Stomach (tissue), 9 donors: ENCODE measurements around the gene RNF224. TPM values are rescaled to one million over a fixed set of nuclear protein-coding genes. Genes with fewer than 3 reads are reported as not detected.

Experiments used
- DNase-seq, 2 donors: peaks; one replicate each; pipeline versions ENCODE4 v3.0.0 to v3.0.0-alpha.2; 2013 to 2019
- H3K27ac ChIP-seq, 5 donors: fragments of 200-600 bp in 4 of 5; sonication (generic) in 4 of 5; one replicate each; pipeline ENCODE4 v1.5.1; 2013 to 2019; ENCODE audit warnings: mild to moderate bottlenecking in 1 of 5, moderate library complexity in 1 of 5
- H3K27me3 ChIP-seq, 3 donors: fragments of 200-600 bp; sonication (generic); one replicate each; pipeline ENCODE4 v1.5.1; 2017 to 2019; ENCODE audit warnings: mixed run types in 1 of 3
- H3K36me3 ChIP-seq, 4 donors: fragments of 200-600 bp; sonication (generic); 1 replicate in 3 of 4; 2 replicates in 1 of 4; pipeline ENCODE4 v1.5.1; 2016 to 2019
- H3K4me1 ChIP-seq, 4 donors: fragments of 200-600 bp; sonication (generic); one replicate each; pipeline ENCODE4 v1.5.1; 2016 to 2019
- H3K4me3 ChIP-seq, 4 donors: fragments of 200-600 bp; sonication (generic) in 3 of 4; one replicate each; pipeline ENCODE4 v1.5.1; 2016 to 2019; ENCODE audit warnings: mild to moderate bottlenecking in 1 of 4
- H3K9me3 ChIP-seq, 4 donors: fragments of 200-600 bp; sonication (generic); one replicate each; pipeline ENCODE4 v1.5.1; 2016 to 2019
- EP300 ChIP-seq: sonication (generic); formaldehyde crosslinking; IDR thresholded peaks from one replicate; pipeline ENCODE4 v1.6.1; 2017; ENCODE audit warnings: antibody characterized with exemption
- POLR2A ChIP-seq, 4 donors: fragments of 450-650 bp; IDR thresholded peaks; one replicate each; pipeline ENCODE4 v1.6.1; 2016; ENCODE audit warnings: antibody characterized with exemption in 4 of 4, control low read depth in 2 of 4, mild to moderate bottlenecking in 1 of 4, moderate library complexity in 1 of 4
- POLR2AphosphoS5 ChIP-seq, 3 donors: sonication (generic); formaldehyde crosslinking; IDR thresholded peaks; one replicate each; pipeline ENCODE4 v1.6.1; 2016; ENCODE audit warnings: antibody characterized with exemption in 3 of 3
- WGBS, 5 donors: extraction: QIAGEN DNeasy Blood & Tissue Kit in 3 of 5; methylation state at CpG; one replicate each; pipeline versions ENCODE4 v1.1.5 to v1.1.7; 2013 to 2018; 5-methylcytosine and 5-hydroxymethylcytosine counted together
- intact Hi-C: fragments of 100-400 bp; cut with DNase I; formaldehyde crosslinking; loops from one replicate; pipeline ENCODE4 v1.15.1; 2023; ENCODE audit warnings: low total_unique reads
- polyA plus RNA-seq, 3 donors: library from polyadenylated mRNA; stranded (reverse); fragments of 200-250 nt; gene quantifications; one replicate each; pipeline ENCODE4 v1.2.3, GENCODE V29; 2013
- total RNA-seq, 5 donors: library from RNA; depleted of rRNA; stranded (reverse); fragments of >200 nt; gene quantifications; one replicate each; pipeline versions ENCODE4 v1.1.0 to v1.2.3, GENCODE V29; 2014 to 2016
- TF ChIP-seq, protein P1 (sequence below), 7 experiments: fragments of 450-650 bp in 4 of 7; fragments of 200-600 bp in 3 of 7; sonication (generic) in 3 of 7; IDR thresholded peaks; one replicate each; pipeline ENCODE4 v1.5.1; 2016 to 2019; ENCODE audit warnings: antibody characterized with exemption in 7 of 7, control low read depth in 2 of 7, mild to moderate bottlenecking in 1 of 7
- donor health status: healthy with polysubstance abuse.
- donor health status: Bipolar disorder and iron deficiency.
- donor health status: healthy.

The RNF224 gene
- total and polyA plus RNA-seq, 8 donors, result 1.0 TPM; not detected in 7

DNA sequence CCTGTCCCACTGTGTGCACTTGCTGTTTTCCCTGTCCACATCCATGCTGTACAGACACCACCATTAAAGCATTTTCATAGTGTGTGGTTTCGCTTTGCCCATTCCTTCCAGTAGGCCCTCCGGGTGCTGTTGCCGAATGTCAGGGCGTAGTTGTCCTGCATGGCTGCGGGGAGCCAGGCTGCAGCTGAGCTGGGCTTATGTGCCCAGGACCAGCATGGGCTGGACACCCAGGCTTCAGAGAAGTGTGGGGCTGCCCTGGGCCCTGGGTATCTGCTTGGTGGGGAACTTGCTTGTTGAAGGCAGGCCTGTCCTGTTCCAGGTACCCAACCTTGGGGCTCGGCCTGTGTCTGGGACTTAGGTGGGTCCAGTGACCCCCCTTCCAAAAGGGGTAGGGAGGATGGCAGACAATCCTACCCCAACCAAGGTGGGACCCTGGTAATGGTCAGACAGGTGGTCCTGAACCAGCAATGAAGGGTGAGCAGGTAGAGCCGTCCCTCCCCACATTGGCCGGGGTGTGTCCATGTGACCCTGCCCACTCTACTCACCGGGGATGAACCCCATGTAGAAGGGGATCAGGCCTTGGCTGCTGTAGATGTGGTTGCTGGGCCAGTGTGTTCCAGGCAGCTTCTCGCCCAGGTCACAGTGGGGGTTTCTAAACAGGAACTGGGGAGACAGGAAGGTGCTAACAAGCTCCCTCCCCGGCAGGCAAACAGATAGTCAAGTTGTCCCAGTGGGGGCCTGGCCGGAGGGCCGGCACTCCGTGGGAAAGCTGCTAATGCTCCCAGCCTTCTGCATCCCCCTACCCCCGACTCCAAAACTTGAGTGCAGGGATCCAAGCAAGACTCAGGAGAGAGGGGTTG lies 16.6 kb downstream of the RNF224 start:
- intact Hi-C loops, result no loop called here
- Histone ChIP-seq H3K9me3 (no peaks in the 10 kb centered on the region), H3K27ac (no peak overlapping the region), H3K27me3 (no peaks in the 10 kb centered on the region), H3K36me3 (peaks cover 16 to 22% (median 21%) of the 10 kb centered on the region in 4 donors), H3K4me3 (peak overlapping the region in 1 of 4 donors; percentile 12), H3K4me1 (peaks cover 28 to 44% (median 42%) of the 10 kb centered on the region in 4 donors)
- TF ChIP-seq, protein P1, sequence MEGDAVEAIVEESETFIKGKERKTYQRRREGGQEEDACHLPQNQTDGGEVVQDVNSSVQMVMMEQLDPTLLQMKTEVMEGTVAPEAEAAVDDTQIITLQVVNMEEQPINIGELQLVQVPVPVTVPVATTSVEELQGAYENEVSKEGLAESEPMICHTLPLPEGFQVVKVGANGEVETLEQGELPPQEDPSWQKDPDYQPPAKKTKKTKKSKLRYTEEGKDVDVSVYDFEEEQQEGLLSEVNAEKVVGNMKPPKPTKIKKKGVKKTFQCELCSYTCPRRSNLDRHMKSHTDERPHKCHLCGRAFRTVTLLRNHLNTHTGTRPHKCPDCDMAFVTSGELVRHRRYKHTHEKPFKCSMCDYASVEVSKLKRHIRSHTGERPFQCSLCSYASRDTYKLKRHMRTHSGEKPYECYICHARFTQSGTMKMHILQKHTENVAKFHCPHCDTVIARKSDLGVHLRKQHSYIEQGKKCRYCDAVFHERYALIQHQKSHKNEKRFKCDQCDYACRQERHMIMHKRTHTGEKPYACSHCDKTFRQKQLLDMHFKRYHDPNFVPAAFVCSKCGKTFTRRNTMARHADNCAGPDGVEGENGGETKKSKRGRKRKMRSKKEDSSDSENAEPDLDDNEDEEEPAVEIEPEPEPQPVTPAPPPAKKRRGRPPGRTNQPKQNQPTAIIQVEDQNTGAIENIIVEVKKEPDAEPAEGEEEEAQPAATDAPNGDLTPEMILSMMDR (IDR thresholded peaks at IDR 0.05), result no peak
- peak in 2 of 3 donors; percentile 21 to 34 for TF ChIP-seq POLR2AphosphoS5 (IDR thresholded peaks at IDR 0.05)
- no peak for TF ChIP-seq POLR2A (IDR thresholded peaks at IDR 0.05)
- 58 to 66% (median 62%) methylated on average over 8 to 15 of the region's 15 CpGs for WGBS, 5 donors
- no peak for DNase-seq

DNA sequence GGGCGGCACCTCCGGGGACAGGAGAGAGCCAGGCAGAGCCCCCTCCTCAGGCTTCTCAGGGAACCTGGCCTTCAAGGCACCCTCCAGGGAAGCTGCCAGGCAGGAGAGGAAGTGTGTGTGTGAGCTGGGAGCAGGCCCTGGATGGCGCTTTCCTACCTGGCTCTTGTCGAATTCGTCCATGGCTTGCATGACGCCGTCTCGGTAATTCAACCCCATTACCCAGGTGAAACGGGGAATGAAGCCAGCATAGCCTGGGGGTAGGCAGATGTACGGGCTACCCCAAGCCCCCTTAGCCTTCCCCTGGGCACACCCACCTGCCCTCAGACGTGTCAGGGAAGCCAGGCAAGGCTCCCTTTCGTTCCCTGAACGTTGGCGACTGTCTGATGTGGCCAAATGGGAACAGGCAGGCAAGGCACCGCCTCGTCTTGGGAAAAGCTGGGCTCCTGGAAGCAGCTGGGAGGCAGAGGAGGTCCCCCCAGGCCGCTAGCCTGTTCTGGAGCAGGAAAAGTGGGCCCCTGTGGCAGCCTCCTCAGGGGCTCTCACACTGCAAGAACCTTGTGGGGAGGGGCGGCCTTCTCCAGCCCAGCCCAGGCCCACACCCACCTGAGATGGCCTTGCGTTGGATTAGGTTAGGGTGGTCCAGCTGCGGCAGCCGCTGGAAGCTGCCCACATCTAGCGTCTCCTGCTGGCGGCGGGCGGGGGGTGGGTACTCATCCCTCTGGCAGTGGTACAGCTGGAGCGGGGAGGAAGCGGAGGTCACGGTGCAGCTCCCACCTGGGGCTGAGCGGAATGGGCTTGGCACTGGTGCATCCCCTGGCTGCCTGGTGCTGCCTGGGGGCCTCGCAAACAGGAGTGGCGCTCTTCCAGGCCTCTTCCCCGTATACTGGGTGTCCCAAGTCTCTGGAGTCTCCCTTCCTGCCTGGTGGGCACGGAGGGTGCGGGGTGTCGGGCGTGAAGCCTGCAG lies 17.5 kb downstream of the RNF224 start:
- no peak for TF ChIP-seq POLR2A (IDR thresholded peaks at IDR 0.05)
- TF ChIP-seq, protein P1 (IDR thresholded peaks at IDR 0.05), result no peak
- TF ChIP-seq POLR2AphosphoS5 (IDR thresholded peaks at IDR 0.05), result no peak
- Histone ChIP-seq H3K4me3 (no peak overlapping the region), H3K36me3 (peaks cover 16 to 22% (median 21%) of the 10 kb centered on the region in 4 donors), H3K4me1 (peaks cover 25 to 35% (median 33%) of the 10 kb centered on the region in 4 donors), H3K27ac (no peak overlapping the region), H3K27me3 (no peaks in the 10 kb centered on the region), H3K9me3 (no peaks in the 10 kb centered on the region)
- peak in 1 of 2 donors; percentile 42 for DNase-seq
- intact Hi-C loops, result no loop called here
- WGBS, 5 donors, result 57 to 71% (median 66%) methylated on average over 21 to 36 of the region's 36 CpGs

DNA sequence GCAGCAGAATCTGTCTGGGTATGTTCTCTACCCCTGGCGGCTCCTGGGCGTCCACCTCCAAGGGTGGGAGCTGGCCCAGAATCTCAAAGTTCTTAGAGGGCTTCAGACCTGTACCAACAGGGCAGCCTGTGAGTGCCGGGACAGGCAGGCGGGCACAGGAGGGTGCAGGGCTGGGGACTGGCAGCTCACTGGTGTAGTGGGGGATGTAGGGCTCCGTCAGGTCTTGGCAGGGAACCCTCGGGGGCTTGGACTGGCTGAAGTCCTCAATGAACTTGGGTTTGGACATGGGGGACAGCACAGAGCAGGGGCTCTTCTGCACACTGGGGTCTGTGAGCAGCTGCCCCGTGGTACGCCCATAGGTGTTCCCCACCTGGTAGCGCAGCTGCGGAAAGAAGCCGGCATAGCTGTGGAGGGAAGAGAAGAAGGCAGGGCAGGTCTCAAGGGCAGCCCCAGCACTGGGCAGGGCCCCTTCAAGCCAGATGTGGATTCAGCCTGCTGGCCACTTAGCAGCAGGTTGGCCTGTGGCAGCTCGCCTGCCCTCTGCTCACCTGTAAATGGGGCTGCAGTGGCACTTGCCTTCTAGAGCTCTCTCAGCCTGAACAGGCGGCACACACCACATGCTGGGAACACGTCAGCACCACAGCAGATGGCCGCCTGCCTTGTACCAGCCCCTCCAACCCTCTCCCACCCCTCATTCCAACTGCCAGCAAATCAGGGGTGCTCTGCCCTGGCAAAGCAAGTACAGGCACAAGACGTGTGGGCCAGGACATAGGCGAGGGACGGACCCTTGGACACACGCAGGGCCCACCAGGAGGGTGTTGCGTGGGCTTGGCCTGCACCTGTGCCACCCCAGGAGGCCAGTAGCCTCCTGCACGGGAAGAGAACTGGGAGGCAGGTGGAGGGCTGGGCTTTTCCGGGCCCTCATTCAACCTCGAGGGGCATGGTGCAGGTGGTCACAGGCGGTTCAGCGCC lies 18.4 kb downstream of the RNF224 start:
- DNase-seq, result no peak
- Histone ChIP-seq H3K4me3 (no peak overlapping the region), H3K36me3 (peaks cover 16 to 22% (median 21%) of the 10 kb centered on the region in 4 donors), H3K4me1 (peaks cover 20 to 28% (median 27%) of the 10 kb centered on the region in 4 donors), H3K27me3 (no peaks in the 10 kb centered on the region), H3K9me3 (no peaks in the 10 kb centered on the region), H3K27ac (no peak overlapping the region)
- WGBS, 5 donors, result 85 to 92% (median 89%) methylated on average over 20 to 25 of the region's 25 CpGs
- intact Hi-C loops, result no loop called here
- no peak for TF ChIP-seq POLR2A (IDR thresholded peaks at IDR 0.05)
- TF ChIP-seq POLR2AphosphoS5 (IDR thresholded peaks at IDR 0.05), result no peak
- TF ChIP-seq, protein P1 (IDR thresholded peaks at IDR 0.05), result no peak
- TF ChIP-seq EP300, result no peak
